Adrenal gland (tissue), 12 donors: ENCODE data around the gene NAP1L4. TPM values are rescaled to one million over a fixed set of nuclear protein-coding genes. Genes with fewer than 3 reads are reported as not detected.

Experiments
- DNase-seq, 7 donors: peaks; one replicate each; pipeline ENCODE4 v3.0.0-alpha.2; 2019 to 2020
- H3K27ac ChIP-seq, 5 donors: fragments of 200-600 bp; sonication (generic) in 4 of 5; 1 replicate in 3 of 5; 2 replicates in 2 of 5; pipeline versions ENCODE4 v1.5.1 to v1.8.0; 2016 to 2020; ENCODE audit warnings: mild to moderate bottlenecking in 1 of 5
- H3K27me3 ChIP-seq: fragments of 200-600 bp; 2 replicates; pipeline ENCODE4 v1.8.0; 2021
- H3K36me3 ChIP-seq, 2 donors: fragments of 200-600 bp; replicated peaks in 1 of 2; 1 replicate in 1 of 2; 2 replicates in 1 of 2; pipeline versions ENCODE4 v1.5.1 to v1.8.0; 2018 to 2022
- H3K4me1 ChIP-seq, 2 donors: fragments of 200-600 bp; replicated peaks in 1 of 2; 1 replicate in 1 of 2; 2 replicates in 1 of 2; pipeline versions ENCODE4 v1.5.1 to v1.8.0; 2018 to 2021
- H3K4me3 ChIP-seq, 4 donors: fragments of 200-600 bp; sonication (generic) in 3 of 4; one replicate each; pipeline ENCODE4 v1.5.1; 2016 to 2018
- H3K9me3 ChIP-seq, 3 donors: fragments of 200-600 bp; sonication (generic) in 1 of 3; replicated peaks in 1 of 3; 1 replicate in 2 of 3; 2 replicates in 1 of 3; pipeline versions ENCODE4 v1.5.1 to v1.8.0; 2016 to 2021
- CTCF ChIP-seq, 6 experiments: fragments of 450-650 bp in 4 of 6; fragments of 200-600 bp in 2 of 6; sonication (generic) in 1 of 6; IDR thresholded peaks; 1 replicate in 5 of 6; 2 replicates in 1 of 6; pipeline versions ENCODE4 v1.5.1 to v1.8.0; 2016 to 2021; ENCODE audit warnings: antibody characterized with exemption in 6 of 6, mild to moderate bottlenecking in 2 of 6, moderate library complexity in 1 of 6
- POLR2A ChIP-seq, 2 donors: fragments of 450-650 bp; IDR thresholded peaks; one replicate each; pipeline ENCODE4 v1.6.1; 2017; ENCODE audit warnings: antibody characterized with exemption in 2 of 2, mild to moderate bottlenecking in 2 of 2, moderate library complexity in 1 of 2
- WGBS, 4 donors: extraction: QIAGEN DNeasy Blood & Tissue Kit in 2 of 4; methylation state at CpG; one replicate each; pipeline versions ENCODE4 v1.1.5 to v1.1.7; 2013 to 2017; 5-methylcytosine and 5-hydroxymethylcytosine counted together
- intact Hi-C, 2 donors: fragments of 100-400 bp; cut with DNase I; formaldehyde crosslinking; loops; one replicate each; pipeline versions ENCODE4 v1.14.1 to v1.15.0; 2022 to 2023
- polyA plus RNA-seq, 3 donors: library from polyadenylated mRNA; stranded (reverse); fragments of 200-250 nt in 2 of 3; fragments of 350-450 nt in 1 of 3; fragmentation: Illumina TruSeq in 1 of 3; extraction: RNeasy Lipid Tissue Mini Kit (QIAGEN cat#74804) in 1 of 3; gene quantifications; one replicate each; pipeline ENCODE4 v1.2.3, GENCODE V29; 2013 to 2014
- total RNA-seq, 9 donors: library from RNA; depleted of rRNA in 4 of 9; stranded (reverse); fragments of >200 nt in 4 of 9; fragments of 120-200 nt in 1 of 9; fragmentation: NEBNext Ultra II Directional in 1 of 9; extraction: Animal tissue kit (Norgen Biotek cat#: 25700) in 1 of 9; gene quantifications; one replicate each; pipeline versions ENCODE4 v1.1.0 to v1.2.4, GENCODE V29; 2013 to 2023
- donor health status: healthy with polysubstance abuse.
- donor health status: Bipolar disorder and iron deficiency.
- donor health status: DM: yes; HTN: yes; CAD: no.
- donor health status: DM: no; HTN: no; CAD: no.
- donor health status: DM: no; HTN: no; CAD: no.
- donor health status: DM: yes; HTN: yes; CAD: no.

Gene NAP1L4
- total and polyA plus RNA-seq, 12 donors, result 39.7 to 128 (median 79.9) TPM

- 56 to 70% (median 61%) methylated on average over 22 to 24 of the region's 24 CpGs for WGBS, 4 donors
Measured at GRCh38 chr11:3037040-3037944, 45.2 kb upstream of the NAP1L4 start.

GRCh38 chr11:3036419-3036818 is 44.3 kb upstream of the NAP1L4 start:
- H3K27ac ChIP-seq, result peak overlapping the region in 1 of 5 donors; percentile 50
- H3K9me3 ChIP-seq, result no peaks in the 10 kb centered on the region
- intact Hi-C loops, result loop anchor here (2.0 to 5.0 kb wide), 2 partner anchors 54 to 181 kb away; partner anchors contain the start of gene MRGPRG (in 1 of the 2)
- WGBS, 4 donors, result 68 to 80% (median 70%) methylated on average over 5 of the region's 5 CpGs
- no peaks in the 10 kb centered on the region for H3K4me1 ChIP-seq
- peaks cover 0 to 60% of the 10 kb centered on the region in 2 donors for H3K36me3 ChIP-seq
- H3K27me3 ChIP-seq, result no peaks in the 10 kb centered on the region
- no peak for DNase-seq
- TF ChIP-seq POLR2A (IDR thresholded peaks at IDR 0.05) (no peak), CTCF (IDR thresholded peaks at IDR 0.05) (no peak)
- H3K4me3 ChIP-seq, result no peak overlapping the region

More at GRCh38 chr11:3037040-3037944, 45.2 kb upstream of the NAP1L4 start:
- no peaks in the 10 kb centered on the region for H3K9me3 ChIP-seq
- peak overlapping the region in 1 of 5 donors; percentile 50 for H3K27ac ChIP-seq
- peaks cover 0 to 65% of the 10 kb centered on the region in 2 donors for H3K36me3 ChIP-seq
- TF ChIP-seq POLR2A (IDR thresholded peaks at IDR 0.05) (no peak), CTCF (IDR thresholded peaks at IDR 0.05) (peak; percentile 75 to 88 (median 80))
- H3K27me3 ChIP-seq, result no peaks in the 10 kb centered on the region
- intact Hi-C loops, result loop anchor here (2.0 to 5.0 kb wide), 2 partner anchors 54 to 180 kb away; partner anchors contain the start of gene MRGPRG (in 1 of the 2)
- H3K4me3 ChIP-seq, result no peak overlapping the region
- H3K4me1 ChIP-seq, result no peaks in the 10 kb centered on the region
- DNase-seq, result peak; percentile 69 to 91 (median 84)

- intact Hi-C loops, result loop anchor here in 1 of 2 donors (5.0 kb wide), 1 partner anchor 182 kb away; the partner anchor contains the start of gene MRGPRG
- Histone ChIP-seq H3K36me3 (peaks cover 0 to 51% of the 10 kb centered on the region in 2 donors), H3K27me3 (no peaks in the 10 kb centered on the region), H3K4me3 (no peak overlapping the region), H3K4me1 (no peaks in the 10 kb centered on the region), H3K9me3 (no peaks in the 10 kb centered on the region), H3K27ac (no peak overlapping the region)
- DNase-seq, result no peak
- TF ChIP-seq POLR2A (IDR thresholded peaks at IDR 0.05) (no peak), CTCF (IDR thresholded peaks at IDR 0.05) (no peak)
Measured at GRCh38 chr11:3035333-3035732, 43.2 kb upstream of the NAP1L4 start.

- no peak overlapping the region for H3K27ac ChIP-seq
Measured at GRCh38 chr11:3030289-3031070, 38.4 kb upstream of the NAP1L4 start.

More at GRCh38 chr11:3030289-3031070, 38.4 kb upstream of the NAP1L4 start:
- WGBS, 4 donors, result 64 to 74% (median 66%) methylated on average over 18 of the region's 18 CpGs
- no peak for DNase-seq
- intact Hi-C loops, result no loop called here
- H3K27me3 ChIP-seq, result no peaks in the 10 kb centered on the region
- H3K36me3 ChIP-seq, result peaks cover 0 to 50% of the 10 kb centered on the region in 2 donors
- no peaks in the 10 kb centered on the region for H3K4me1 ChIP-seq
- no peak overlapping the region for H3K4me3 ChIP-seq
- H3K9me3 ChIP-seq, result no peaks in the 10 kb centered on the region
- TF ChIP-seq CTCF (IDR thresholded peaks at IDR 0.05) (no peak), POLR2A (IDR thresholded peaks at IDR 0.05) (no peak)
